Thyroid gland (tissue), 4 donors: ENCODE measurements around the gene APOL4.

Source experiments
- CTCF ChIP-seq, 6 experiments: fragments of 200-600 bp in 3 of 6; fragments of 450-650 bp in 3 of 6; sonication (generic) in 3 of 6; IDR thresholded peaks; one replicate each; pipeline ENCODE4 v1.5.1; 2016 to 2019; ENCODE audit warnings: antibody characterized with exemption in 6 of 6, mild to moderate bottlenecking in 2 of 6, inconsistent platforms in 1 of 6, moderate library complexity in 1 of 6
- POLR2A ChIP-seq, 2 donors: fragments of 450-650 bp; IDR thresholded peaks; one replicate each; pipeline ENCODE4 v1.6.1; 2017; ENCODE audit warnings: antibody characterized with exemption in 2 of 2, mild to moderate bottlenecking in 2 of 2, moderate library complexity in 1 of 2

- no peak for TF ChIP-seq CTCF (IDR thresholded peaks at IDR 0.05)
- TF ChIP-seq POLR2A (IDR thresholded peaks at IDR 0.05): no peak
Measured at GRCh38 chr22:36210224-36210623, 8.6 kb upstream of the APOL4 start.
